Measurements from ENCODE around the gene AP1G2.
"Not testable (repeated sequence)": the region's sequence is repeated elsewhere in the genome, so short reads cannot be mapped to it uniquely, and the experiment has no call there.

DNA sequence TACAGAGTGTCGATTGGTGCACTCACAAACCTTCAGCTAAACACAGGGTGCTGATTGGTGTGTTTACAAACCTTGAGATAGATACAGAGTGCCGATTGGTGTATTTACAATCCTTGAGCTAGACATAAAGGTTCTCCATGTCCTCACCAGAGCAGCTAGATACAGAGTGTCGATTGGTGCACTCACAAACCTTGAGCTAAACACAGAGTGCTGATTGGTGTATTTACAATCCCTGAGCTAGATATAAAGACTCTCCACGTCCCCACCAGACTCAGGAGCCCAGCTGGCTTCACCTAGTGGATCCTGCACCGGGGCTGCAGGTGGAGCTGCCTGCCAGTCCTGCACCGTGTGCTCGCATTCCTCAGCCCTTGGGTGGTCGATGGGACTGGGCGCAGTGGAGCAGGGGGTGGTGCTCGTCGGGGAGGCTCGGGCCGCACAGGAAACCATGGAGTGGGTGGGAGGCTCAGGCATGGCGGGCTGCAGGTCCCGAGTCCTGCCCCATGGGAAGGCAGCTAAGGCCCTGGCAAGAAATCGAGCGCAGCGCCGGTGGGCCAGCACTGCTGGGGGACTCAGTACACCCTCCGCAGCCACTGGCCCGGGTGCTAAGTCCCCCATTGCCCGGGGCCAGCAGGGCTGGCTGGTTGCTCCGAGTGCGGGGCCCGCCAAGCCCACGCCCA is 17.1 kb upstream of the AP1G2 start:
- TF ChIP-seq, protein P1, sequence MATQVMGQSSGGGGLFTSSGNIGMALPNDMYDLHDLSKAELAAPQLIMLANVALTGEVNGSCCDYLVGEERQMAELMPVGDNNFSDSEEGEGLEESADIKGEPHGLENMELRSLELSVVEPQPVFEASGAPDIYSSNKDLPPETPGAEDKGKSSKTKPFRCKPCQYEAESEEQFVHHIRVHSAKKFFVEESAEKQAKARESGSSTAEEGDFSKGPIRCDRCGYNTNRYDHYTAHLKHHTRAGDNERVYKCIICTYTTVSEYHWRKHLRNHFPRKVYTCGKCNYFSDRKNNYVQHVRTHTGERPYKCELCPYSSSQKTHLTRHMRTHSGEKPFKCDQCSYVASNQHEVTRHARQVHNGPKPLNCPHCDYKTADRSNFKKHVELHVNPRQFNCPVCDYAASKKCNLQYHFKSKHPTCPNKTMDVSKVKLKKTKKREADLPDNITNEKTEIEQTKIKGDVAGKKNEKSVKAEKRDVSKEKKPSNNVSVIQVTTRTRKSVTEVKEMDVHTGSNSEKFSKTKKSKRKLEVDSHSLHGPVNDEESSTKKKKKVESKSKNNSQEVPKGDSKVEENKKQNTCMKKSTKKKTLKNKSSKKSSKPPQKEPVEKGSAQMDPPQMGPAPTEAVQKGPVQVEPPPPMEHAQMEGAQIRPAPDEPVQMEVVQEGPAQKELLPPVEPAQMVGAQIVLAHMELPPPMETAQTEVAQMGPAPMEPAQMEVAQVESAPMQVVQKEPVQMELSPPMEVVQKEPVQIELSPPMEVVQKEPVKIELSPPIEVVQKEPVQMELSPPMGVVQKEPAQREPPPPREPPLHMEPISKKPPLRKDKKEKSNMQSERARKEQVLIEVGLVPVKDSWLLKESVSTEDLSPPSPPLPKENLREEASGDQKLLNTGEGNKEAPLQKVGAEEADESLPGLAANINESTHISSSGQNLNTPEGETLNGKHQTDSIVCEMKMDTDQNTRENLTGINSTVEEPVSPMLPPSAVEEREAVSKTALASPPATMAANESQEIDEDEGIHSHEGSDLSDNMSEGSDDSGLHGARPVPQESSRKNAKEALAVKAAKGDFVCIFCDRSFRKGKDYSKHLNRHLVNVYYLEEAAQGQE (IDR thresholded peaks at IDR 0.05; ENCODE audit: borderline replicate concordance), result not testable (repeated sequence)
- TF ChIP-seq, protein P2, sequence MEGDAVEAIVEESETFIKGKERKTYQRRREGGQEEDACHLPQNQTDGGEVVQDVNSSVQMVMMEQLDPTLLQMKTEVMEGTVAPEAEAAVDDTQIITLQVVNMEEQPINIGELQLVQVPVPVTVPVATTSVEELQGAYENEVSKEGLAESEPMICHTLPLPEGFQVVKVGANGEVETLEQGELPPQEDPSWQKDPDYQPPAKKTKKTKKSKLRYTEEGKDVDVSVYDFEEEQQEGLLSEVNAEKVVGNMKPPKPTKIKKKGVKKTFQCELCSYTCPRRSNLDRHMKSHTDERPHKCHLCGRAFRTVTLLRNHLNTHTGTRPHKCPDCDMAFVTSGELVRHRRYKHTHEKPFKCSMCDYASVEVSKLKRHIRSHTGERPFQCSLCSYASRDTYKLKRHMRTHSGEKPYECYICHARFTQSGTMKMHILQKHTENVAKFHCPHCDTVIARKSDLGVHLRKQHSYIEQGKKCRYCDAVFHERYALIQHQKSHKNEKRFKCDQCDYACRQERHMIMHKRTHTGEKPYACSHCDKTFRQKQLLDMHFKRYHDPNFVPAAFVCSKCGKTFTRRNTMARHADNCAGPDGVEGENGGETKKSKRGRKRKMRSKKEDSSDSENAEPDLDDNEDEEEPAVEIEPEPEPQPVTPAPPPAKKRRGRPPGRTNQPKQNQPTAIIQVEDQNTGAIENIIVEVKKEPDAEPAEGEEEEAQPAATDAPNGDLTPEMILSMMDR (IDR thresholded peaks at IDR 0.05; ENCODE audit: poor library complexity, severe bottlenecking), result not testable (repeated sequence)
- TF ChIP-seq POLR2AphosphoS5 (IDR thresholded peaks at IDR 0.05); TAF1 (IDR thresholded peaks at IDR 0.05; ENCODE audit: low read depth); MXI1 (conservative IDR thresholded peaks at IDR 0.05; ENCODE audit: poor library complexity, severe bottlenecking); EZH2 (IDR thresholded peaks at IDR 0.05; ENCODE audit: borderline replicate concordance, insufficient read depth, low read length, poor library complexity, severe bottlenecking); EP300 (conservative IDR thresholded peaks at IDR 0.05; ENCODE audit: poor library complexity, severe bottlenecking); SMC3 (conservative IDR thresholded peaks at IDR 0.05; ENCODE audit: poor library complexity): not testable (repeated sequence)
